Breast epithelium (tissue), 3 donors: Measurements from ENCODE around the gene SNX30.

Experiments used
- POLR2A ChIP-seq: fragments of 450-650 bp; IDR thresholded peaks from one replicate; pipeline ENCODE4 v1.6.1; 2016; ENCODE audit warnings: antibody characterized with exemption, mild to moderate bottlenecking, moderate library complexity
- POLR2AphosphoS5 ChIP-seq, 3 donors: sonication (generic); formaldehyde crosslinking; IDR thresholded peaks; one replicate each; pipeline ENCODE4 v1.6.1; 2017; ENCODE audit warnings: antibody characterized with exemption in 3 of 3
- TF ChIP-seq, protein P1 (sequence below), 3 donors: fragments of 450-650 bp; IDR thresholded peaks; one replicate each; pipeline ENCODE4 v1.5.1; 2016 to 2017; ENCODE audit warnings: antibody characterized with exemption in 3 of 3, mild to moderate bottlenecking in 3 of 3, moderate library complexity in 3 of 3

DNA sequence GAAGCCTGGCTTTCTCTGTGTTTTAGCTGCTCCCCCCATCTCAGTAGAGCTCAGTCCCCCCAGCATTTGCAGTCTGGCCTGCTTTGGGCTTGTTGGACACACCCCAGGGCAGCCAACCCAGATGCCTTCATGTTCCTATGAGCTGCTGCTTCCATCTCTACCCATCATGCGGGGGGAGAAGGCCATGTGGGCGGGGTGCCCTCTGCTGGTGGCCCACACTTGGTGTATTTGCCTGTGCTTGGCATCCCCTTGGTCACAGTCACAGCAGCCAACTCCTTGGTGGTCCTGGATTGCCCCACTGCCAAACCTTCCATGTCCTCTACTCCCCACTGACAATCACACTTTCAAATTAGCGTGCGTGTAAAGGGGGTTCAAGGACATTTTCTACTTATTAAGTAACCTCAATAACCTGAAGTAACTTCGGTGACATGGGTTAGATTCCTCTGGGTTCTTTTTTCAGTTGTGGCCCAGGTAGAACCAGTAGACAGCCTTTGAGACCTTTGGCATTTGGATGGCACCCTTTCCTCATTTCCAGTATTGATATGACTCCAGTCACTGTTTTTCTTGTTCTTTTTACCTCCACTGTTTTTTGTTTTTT, 42.8 kb downstream of the SNX30 start:
- TF ChIP-seq, protein P1, sequence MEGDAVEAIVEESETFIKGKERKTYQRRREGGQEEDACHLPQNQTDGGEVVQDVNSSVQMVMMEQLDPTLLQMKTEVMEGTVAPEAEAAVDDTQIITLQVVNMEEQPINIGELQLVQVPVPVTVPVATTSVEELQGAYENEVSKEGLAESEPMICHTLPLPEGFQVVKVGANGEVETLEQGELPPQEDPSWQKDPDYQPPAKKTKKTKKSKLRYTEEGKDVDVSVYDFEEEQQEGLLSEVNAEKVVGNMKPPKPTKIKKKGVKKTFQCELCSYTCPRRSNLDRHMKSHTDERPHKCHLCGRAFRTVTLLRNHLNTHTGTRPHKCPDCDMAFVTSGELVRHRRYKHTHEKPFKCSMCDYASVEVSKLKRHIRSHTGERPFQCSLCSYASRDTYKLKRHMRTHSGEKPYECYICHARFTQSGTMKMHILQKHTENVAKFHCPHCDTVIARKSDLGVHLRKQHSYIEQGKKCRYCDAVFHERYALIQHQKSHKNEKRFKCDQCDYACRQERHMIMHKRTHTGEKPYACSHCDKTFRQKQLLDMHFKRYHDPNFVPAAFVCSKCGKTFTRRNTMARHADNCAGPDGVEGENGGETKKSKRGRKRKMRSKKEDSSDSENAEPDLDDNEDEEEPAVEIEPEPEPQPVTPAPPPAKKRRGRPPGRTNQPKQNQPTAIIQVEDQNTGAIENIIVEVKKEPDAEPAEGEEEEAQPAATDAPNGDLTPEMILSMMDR (IDR thresholded peaks at IDR 0.05): peak in 1 of 3 donors; percentile 36
- no peak for TF ChIP-seq POLR2AphosphoS5 (IDR thresholded peaks at IDR 0.05)
- no peak for TF ChIP-seq POLR2A
